Daoy (cell line): ENCODE measurements around the gene NCAM2. TPM values are rescaled to one million over a fixed set of nuclear protein-coding genes. Genes with fewer than 3 reads are reported as not detected.

Experiments used
- DNase-seq: peaks from one replicate; pipeline ENCODE4 v3.0.0-alpha.2; 2015; ENCODE audit warnings: low read depth
- total RNA-seq: library from RNA; depleted of rRNA; stranded (reverse); fragments of >200 nt; shearing (Covaris generic); gene quantifications from 2 replicates; pipeline ENCODE4 v1.2.3, GENCODE V29; 2014

The NCAM2 gene
- total RNA-seq, 1 experiment from 2014 or later, result 2.6 TPM

DNA sequence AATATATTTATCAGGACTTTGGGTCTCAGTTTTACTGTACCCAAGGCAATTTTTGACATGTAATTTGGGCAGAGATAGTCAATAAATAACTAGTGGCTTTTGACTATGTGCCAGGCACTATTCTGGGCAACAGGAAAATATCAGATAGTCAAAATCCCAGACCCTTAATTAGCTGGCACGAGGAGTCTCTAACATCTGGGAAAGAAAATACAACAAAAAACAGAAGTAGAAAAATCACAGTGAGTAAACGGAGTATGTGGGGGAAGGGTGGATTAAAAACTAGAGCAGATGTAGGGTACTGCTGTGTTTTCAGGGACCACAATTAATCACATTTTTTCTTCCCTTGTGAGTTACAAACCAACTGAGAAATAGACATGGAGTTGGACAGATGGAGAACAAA lies 217.8 kb downstream of the NCAM2 start:
- DNase-seq, result no peak

- DNase-seq, result no peak
Observed at GRCh38 chr21:21226472-21226871, 228.3 kb downstream of the NCAM2 start.

GRCh38 chr21:21230672-21231071 lies 232.5 kb downstream of the NCAM2 start:
- DNase-seq, result no peak

GRCh38 chr21:21231913-21232312 lies 233.7 kb downstream of the NCAM2 start:
- DNase-seq, result no peak

GRCh38 chr21:21232320-21232719 lies 234.1 kb downstream of the NCAM2 start:
- peak; percentile 8 for DNase-seq

DNA sequence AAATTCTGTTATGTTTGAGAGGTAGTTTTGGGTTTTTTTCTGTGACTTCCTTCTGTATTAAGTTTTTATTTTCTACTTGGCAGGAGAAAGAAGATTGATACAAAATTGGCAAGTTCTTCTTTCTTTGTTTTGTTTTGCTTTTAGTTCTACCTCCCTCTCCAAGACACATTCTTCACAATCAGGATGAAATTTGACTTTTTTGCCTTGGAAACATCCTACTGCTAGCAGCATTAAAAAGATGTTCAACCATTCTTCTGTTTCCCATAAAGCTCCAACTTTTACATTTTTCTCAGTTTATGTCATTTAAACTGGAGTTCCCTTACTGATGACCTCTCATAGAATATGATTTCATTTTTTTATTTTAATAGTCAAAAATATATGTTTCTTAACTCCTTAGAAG lies 234.8 kb downstream of the NCAM2 start:
- no peak for DNase-seq

DNA sequence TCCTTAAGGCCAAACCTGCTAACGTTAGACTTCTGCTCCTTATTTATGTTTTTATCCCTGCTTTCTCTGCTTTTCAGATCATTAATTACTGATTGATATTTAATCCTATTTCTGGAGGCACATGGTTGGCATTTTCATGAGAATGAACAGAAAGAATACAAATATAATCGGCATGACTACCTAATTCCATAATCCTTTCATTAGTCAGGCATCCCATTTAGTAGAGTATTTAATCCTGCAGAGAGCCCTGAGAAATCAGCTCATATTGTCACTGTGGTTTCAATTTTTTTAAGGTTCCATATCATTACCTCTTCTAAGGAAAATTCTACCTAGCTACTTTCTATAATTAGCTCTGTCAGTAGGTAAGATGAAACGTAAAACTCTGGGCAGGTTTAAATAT lies 238.8 kb downstream of the NCAM2 start:
- no peak for DNase-seq

DNA sequence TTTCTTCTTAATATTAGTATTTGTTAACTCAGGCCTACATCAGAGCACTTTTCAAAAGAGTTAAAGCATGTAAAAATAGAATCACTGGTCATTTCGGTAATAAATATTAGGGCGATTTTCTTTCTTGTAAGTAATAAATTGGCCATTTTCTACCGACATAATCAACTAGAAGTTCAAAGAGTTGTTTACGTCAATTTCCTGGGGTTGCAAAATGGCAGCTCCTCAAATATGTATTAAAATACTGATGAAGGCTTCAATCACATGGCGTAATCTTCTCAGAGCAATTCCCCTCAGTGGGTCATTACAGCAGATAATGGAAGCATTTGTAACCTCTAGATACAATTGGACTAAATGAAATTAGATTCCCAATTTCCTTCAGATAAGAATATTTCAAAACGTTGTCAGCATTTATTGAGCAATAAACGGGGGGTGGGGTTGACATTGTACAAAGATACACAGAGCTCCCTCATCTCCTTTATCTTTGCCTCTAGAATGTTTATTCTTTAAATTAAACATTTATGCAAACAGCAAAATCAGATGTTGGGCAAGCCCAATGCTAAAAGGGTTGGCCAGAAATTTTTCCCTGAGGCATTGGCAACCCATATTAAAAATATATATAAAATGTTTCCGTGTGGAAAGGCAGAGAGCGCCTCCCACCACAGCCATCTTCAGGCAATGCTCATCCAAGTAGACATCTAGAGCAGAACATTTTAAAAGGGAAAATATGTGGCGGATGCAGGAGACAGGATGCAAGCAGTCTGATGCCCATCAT lies 240.6 kb downstream of the NCAM2 start:
- no peak for DNase-seq

GRCh38 chr21:21241391-21241790 lies 243.2 kb downstream of the NCAM2 start:
- DNase-seq, result no peak

DNA sequence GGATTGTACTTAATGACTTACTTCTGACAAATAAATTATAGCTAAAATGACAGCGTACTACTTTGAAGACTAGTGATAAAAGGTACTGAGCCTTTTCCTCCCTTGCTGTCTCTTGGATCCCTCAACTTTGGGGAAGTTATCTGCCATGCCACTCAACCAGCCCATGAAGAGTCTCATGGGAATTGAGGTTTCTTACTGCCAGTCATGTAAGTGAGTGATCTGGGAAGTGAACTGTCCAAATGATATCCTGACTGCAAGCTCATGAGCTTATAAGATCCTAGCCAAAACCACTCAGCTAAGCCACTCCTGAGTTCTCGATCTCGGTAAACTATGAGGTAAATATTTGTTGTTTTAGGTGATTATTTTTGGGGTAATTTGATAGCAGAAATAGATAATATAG lies 247.8 kb downstream of the NCAM2 start:
- DNase-seq, result no peak

- DNase-seq, result no peak
Observed at GRCh38 chr21:21247424-21247823, 249.2 kb downstream of the NCAM2 start.

- no peak for DNase-seq
Observed at GRCh38 chr21:21262048-21262447, 263.8 kb downstream of the NCAM2 start.

DNA sequence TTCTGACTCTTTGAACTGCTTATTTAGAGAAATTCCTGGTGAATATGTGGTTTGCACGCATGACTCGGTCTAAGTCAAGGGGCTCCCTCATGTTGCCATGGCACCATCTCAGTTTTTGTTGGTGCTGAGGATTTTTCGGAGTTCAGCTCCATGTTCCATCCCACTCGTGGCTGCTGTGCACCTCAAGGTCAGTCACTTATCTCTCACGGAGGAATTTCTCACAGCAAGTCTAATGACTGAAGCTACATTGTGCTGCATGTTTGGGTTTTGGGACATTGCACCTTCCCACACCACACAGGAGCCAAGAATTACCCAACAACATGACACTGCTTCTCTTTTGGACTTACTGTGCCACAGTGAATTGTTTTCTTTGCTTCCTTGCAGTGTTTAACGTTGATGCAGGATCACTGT lies 269.9 kb downstream of the NCAM2 start:
- DNase-seq, result no peak

GRCh38 chr21:21268885-21269284 lies 270.7 kb downstream of the NCAM2 start:
- no peak for DNase-seq

DNA sequence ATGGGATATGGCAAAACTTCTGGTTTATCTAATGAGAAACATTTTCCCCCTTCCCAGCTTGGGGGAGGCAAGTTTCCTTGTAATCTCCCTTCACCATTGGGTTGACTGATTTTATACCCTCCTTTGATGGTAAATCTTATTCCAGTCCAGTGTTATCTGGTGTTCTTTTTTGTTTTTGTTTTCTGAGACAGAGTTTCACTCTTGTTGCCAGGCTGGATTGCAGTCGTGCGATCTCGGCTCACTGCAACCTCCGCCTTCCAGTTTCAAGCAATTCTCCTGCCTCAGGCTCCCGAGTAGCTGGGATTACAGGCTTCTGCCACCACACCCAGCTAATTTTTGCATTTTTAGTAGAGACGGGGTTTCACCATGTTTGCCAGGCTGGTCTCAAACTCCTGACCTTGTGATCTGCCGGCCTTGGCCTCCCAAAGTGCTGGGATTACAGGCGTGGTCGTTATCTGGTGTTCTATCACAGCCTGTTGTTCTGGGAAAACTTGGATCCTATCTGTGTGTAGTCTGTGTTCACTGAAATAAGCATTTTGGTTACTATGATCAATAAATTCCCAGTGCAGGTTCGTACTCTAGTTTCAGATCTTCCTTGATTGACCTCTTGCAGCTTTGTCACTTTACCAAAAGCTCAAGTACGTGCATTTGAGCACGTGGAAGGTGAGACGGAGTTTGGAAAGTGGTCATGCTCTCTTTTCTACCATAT lies 281.1 kb downstream of the NCAM2 start:
- DNase-seq, result no peak

GRCh38 chr21:21283810-21284209 lies 285.6 kb downstream of the NCAM2 start:
- no peak for DNase-seq

DNA sequence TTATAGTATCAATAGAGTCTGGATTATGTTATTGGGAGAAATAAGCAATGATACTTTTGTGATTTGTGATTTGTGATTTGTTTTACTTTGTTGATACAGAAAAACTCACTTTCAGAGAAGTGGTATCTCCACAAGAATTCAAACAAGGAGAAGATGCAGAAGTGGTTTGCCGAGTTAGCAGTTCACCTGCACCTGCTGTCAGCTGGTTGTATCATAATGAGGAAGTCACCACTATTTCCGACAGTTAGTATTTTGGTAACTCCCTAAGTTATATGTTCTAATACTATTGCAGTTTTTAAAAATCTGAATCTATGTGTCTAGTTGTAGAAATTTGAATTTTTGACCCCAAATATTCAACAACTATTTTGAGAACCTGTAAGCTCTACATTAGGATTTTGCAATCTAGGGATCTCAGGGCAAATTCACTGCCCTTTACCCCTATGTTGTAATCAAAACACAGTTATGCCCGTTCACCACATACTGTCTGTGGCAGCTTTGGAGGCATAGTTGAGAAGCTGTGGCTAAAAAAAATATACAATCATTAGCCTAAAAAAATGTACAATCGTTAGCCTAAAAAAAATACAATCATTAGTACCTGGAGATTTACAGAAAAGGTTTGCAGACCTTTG lies 288.1 kb downstream of the NCAM2 start:
- no peak for DNase-seq

GRCh38 chr21:21290751-21291150 lies 292.5 kb downstream of the NCAM2 start:
- DNase-seq, result no peak

GRCh38 chr21:21291883-21292569 lies 293.8 kb downstream of the NCAM2 start:
- DNase-seq, result no peak

GRCh38 chr21:21295303-21295702 lies 297.1 kb downstream of the NCAM2 start:
- DNase-seq, result no peak

GRCh38 chr21:21297211-21297610 lies 299.0 kb downstream of the NCAM2 start:
- DNase-seq, result no peak

- no peak for DNase-seq
Observed at GRCh38 chr21:21301013-21301412, 302.8 kb downstream of the NCAM2 start.
